H1 (cell line): ENCODE measurements around the gene VSX1. TPM values are rescaled to one million over a fixed set of nuclear protein-coding genes. Genes with fewer than 3 reads are reported as not detected.

Source experiments
- CTCF ChIA-PET: fragments of 300-600 bp; sonication (Branson Sonifier 250); formaldehyde crosslinking; loops from one replicate; lab custom pipeline; 2021; ENCODE audit not compliant: partially characterized antibody; lab: Charles Lee
- POLR2A ChIA-PET: fragments of 300-600 bp; sonication (Branson Sonifier 250); formaldehyde crosslinking; loops from one replicate; lab custom pipeline; 2021; ENCODE audit warnings: inconsistent platforms; ENCODE audit not compliant: partially characterized antibody; lab: Charles Lee
- DNase-seq, 2 experiments: peaks; one replicate each; pipeline versions ENCODE4 v3.0.0 to v3.0.0-alpha.2; 2010 to 2022; ENCODE audit warnings: low spot score in 2 of 2, low read depth in 1 of 2, mixed read lengths in 1 of 2
- FAIRE-seq: peaks from 2 replicates; lab custom pipeline; 2011; peaks lifted over from hg19 to GRCh38; lab: Jason Lieb, UNC
- H2AFZ ChIP-seq: 2 replicates; pipeline ENCODE4 v1.8.1; 2012; ENCODE audit warnings: low read length, inconsistent platforms
- H2AK5ac ChIP-seq: 2 replicates; pipeline ENCODE4 v1.6.1; 2013; ENCODE audit warnings: low read depth, low read length
- H2BK120ac ChIP-seq: replicated peaks from 2 replicates; pipeline ENCODE3; 2013; ENCODE audit warnings: low read depth, low read length, inconsistent platforms
- H2BK12ac ChIP-seq: 2 replicates; pipeline ENCODE4 v1.6.1; 2013; ENCODE audit warnings: low read depth, low read length
- H2BK15ac ChIP-seq: 2 replicates; pipeline ENCODE4 v1.6.1; 2013; ENCODE audit warnings: low read length
- H2BK20ac ChIP-seq: 2 replicates; pipeline ENCODE4 v1.6.1; 2013; ENCODE audit warnings: low read length
- H2BK5ac ChIP-seq: 2 replicates; pipeline ENCODE4 v1.6.1; 2013; ENCODE audit warnings: low read depth, low read length
- H3K14ac ChIP-seq: 2 replicates; pipeline ENCODE4 v1.6.1; 2013; ENCODE audit warnings: inconsistent platforms; ENCODE audit not compliant: insufficient read length
- H3K18ac ChIP-seq: 2 replicates; pipeline ENCODE4 v1.6.1; 2013; ENCODE audit warnings: low read length; ENCODE audit errors: extremely low read depth
- H3K23ac ChIP-seq: 2 replicates; pipeline ENCODE4 v1.6.1; 2013; ENCODE audit warnings: inconsistent platforms; ENCODE audit not compliant: insufficient read length
- H3K23me2 ChIP-seq: 2 replicates; pipeline ENCODE4 v1.6.1; 2013; ENCODE audit warnings: low read depth, low read length
- H3K27ac ChIP-seq: 2 replicates; pipeline ENCODE4 v1.6.1; 2011; ENCODE audit warnings: low read depth, low read length, inconsistent platforms
- H3K27me3 ChIP-seq, 4 experiments: replicated peaks in 1 of 4; 1 replicate in 1 of 4; 2 replicates in 3 of 4; pipeline versions ENCODE4 v1.6.1 to v1.8.1; 2011 to 2013; ENCODE audit warnings: low read length in 3 of 4, mild to moderate bottlenecking in 3 of 4, inconsistent platforms in 2 of 4, mixed read lengths in 2 of 4, moderate library complexity in 1 of 4; ENCODE audit not compliant: control insufficient read depth in 3 of 4, insufficient read depth in 3 of 4; ENCODE audit errors: extremely low read depth in 1 of 4
- H3K36me3 ChIP-seq, 4 experiments: 2 replicates each; pipeline versions ENCODE4 v1.6.1 to v1.8.1; 2011 to 2013; ENCODE audit warnings: mild to moderate bottlenecking in 4 of 4, low read length in 3 of 4, moderate library complexity in 2 of 4, control low read depth in 1 of 4, inconsistent platforms in 1 of 4; ENCODE audit not compliant: insufficient read depth in 4 of 4, control insufficient read depth in 2 of 4
- H3K4ac ChIP-seq: replicated peaks from 2 replicates; pipeline ENCODE3; 2013; ENCODE audit warnings: low read length, low read depth, mixed read lengths, inconsistent platforms; ENCODE audit not compliant: insufficient read length
- H3K4me1 ChIP-seq, 4 experiments: replicated peaks in 1 of 4; 1 replicate in 1 of 4; 2 replicates in 3 of 4; pipeline versions ENCODE4 v1.6.1 to v1.8.1; 2011 to 2013; ENCODE audit warnings: low read length in 3 of 4, inconsistent platforms in 2 of 4, mixed read lengths in 1 of 4; ENCODE audit not compliant: insufficient read depth in 4 of 4, control insufficient read depth in 3 of 4
- H3K4me2 ChIP-seq, 2 experiments: 2 replicates each; pipeline versions ENCODE4 v1.6.1 to v1.8.1; 2011 to 2013; ENCODE audit warnings: low read depth in 2 of 2, low read length in 2 of 2, control low read depth in 1 of 2, inconsistent platforms in 1 of 2, mild to moderate bottlenecking in 1 of 2; ENCODE audit not compliant: insufficient read depth in 1 of 2
- H3K4me3 ChIP-seq, 4 experiments: fragments of 200-600, 300-600 bp in 1 of 4; sonication (generic), shearing (Covaris generic), sonication (Bioruptor Twin) in 1 of 4; 2 replicates each; pipeline versions ENCODE4 v1.5.1 to v1.8.1; 2011 to 2016; ENCODE audit warnings: low read length in 4 of 4, low read depth in 3 of 4, control low read depth in 2 of 4, inconsistent platforms in 2 of 4, mild to moderate bottlenecking in 2 of 4, mixed read lengths in 1 of 4, moderate library complexity in 1 of 4; ENCODE audit not compliant: insufficient read depth in 2 of 4; ENCODE audit errors: extremely low read depth in 1 of 4
- H3K56ac ChIP-seq: replicated peaks from 2 replicates; pipeline ENCODE3; 2013; ENCODE audit warnings: low read depth, mild to moderate bottlenecking, mixed read lengths, low read length, inconsistent platforms; ENCODE audit not compliant: insufficient read length
- H3K79me1 ChIP-seq: 2 replicates; pipeline ENCODE4 v1.6.1; 2013; ENCODE audit warnings: low read depth, low read length, control low read depth
- H3K79me2 ChIP-seq, 2 experiments: 2 replicates each; pipeline versions ENCODE4 v1.6.1 to v1.8.1; 2012 to 2013; ENCODE audit warnings: low read length in 2 of 2, mild to moderate bottlenecking in 2 of 2, inconsistent platforms in 1 of 2; ENCODE audit not compliant: insufficient read depth in 2 of 2, control insufficient read depth in 1 of 2
- H3K9ac ChIP-seq, 4 experiments: replicated peaks in 1 of 4; 1 replicate in 1 of 4; 2 replicates in 3 of 4; pipeline versions ENCODE4 v1.6.1 to v1.8.1; 2011 to 2013; ENCODE audit warnings: low read depth in 3 of 4, low read length in 3 of 4, control low read depth in 2 of 4, mild to moderate bottlenecking in 2 of 4, moderate library complexity in 2 of 4, inconsistent platforms in 1 of 4; ENCODE audit errors: extremely low read depth in 1 of 4
- H3K9me3 ChIP-seq, 2 experiments: 2 replicates each; pipeline versions ENCODE4 v1.6.1 to v1.8.1; 2012 to 2013; ENCODE audit warnings: mild to moderate bottlenecking in 2 of 2, moderate library complexity in 2 of 2, control low read depth in 1 of 2, inconsistent platforms in 1 of 2, low read depth in 1 of 2, low read length in 1 of 2, mixed read lengths in 1 of 2; ENCODE audit not compliant: insufficient read depth in 2 of 2
- H4K20me1 ChIP-seq, 2 experiments: replicated peaks in 1 of 2; 2 replicates each; pipeline versions ENCODE3 to v1.8.1; 2011 to 2013; ENCODE audit warnings: inconsistent platforms in 2 of 2, low read length in 2 of 2, mild to moderate bottlenecking in 1 of 2; ENCODE audit not compliant: insufficient read depth in 2 of 2, control insufficient read depth in 1 of 2
- H4K5ac ChIP-seq: 2 replicates; pipeline ENCODE4 v1.6.1; 2013; ENCODE audit warnings: low read length, low read depth, mixed read lengths, inconsistent platforms; ENCODE audit not compliant: insufficient read length
- H4K8ac ChIP-seq: 2 replicates; pipeline ENCODE4 v1.8.0; 2013; ENCODE audit warnings: mild to moderate bottlenecking, moderate library complexity, low read length, inconsistent platforms; ENCODE audit not compliant: insufficient read depth; ENCODE audit errors: extremely low read depth
- H4K91ac ChIP-seq: replicated peaks from 2 replicates; pipeline ENCODE3; 2013; ENCODE audit warnings: low read length, mixed read lengths, inconsistent platforms; ENCODE audit not compliant: insufficient read length
- ATF2 ChIP-seq: IDR thresholded peaks from 2 replicates; pipeline ENCODE4 v1.6.1; 2012; ENCODE audit warnings: low read length, inconsistent platforms
- SP2 ChIP-seq: IDR thresholded peaks from 2 replicates; pipeline ENCODE4 v1.6.1; 2012; ENCODE audit warnings: mild to moderate bottlenecking, low read length, inconsistent platforms
- WGBS, 2 experiments: shearing (Covaris generic) in 1 of 2; methylation state at CpG; one replicate each; pipeline versions ENCODE4 v1.1.6 to v1.1.7; 2013 to 2015; ENCODE audit warnings: low lambda C conversion rate in 2 of 2, mixed read lengths in 2 of 2, inconsistent platforms in 1 of 2, low coverage in 1 of 2, missing lambda C conversion rate in 1 of 2; ENCODE audit not compliant: insufficient replicate concordance in 2 of 2, insufficient coverage in 1 of 2, insufficient read length in 1 of 2; ENCODE audit errors: extremely low coverage in 1 of 2, missing lambda C conversion rate in 1 of 2; 5-methylcytosine and 5-hydroxymethylcytosine counted together
- polyA plus RNA-seq, 7 experiments: library from polyadenylated mRNA; depleted of rRNA in 3 of 7; stranded (reverse) in 5 of 7; unstranded in 2 of 7; fragments of >200 nt in 5 of 7; fragments of 200-250 nt in 2 of 7; gene quantifications; 1 replicate in 5 of 7; 2 replicates in 1 of 7; 4 replicates in 1 of 7; pipeline versions ENCODE4 v1.2.1 to v1.2.3, GENCODE V29; 2011 to 2013; ENCODE audit warnings: missing spikeins in 2 of 7, mixed read lengths in 2 of 7
- total RNA-seq: library from RNA; stranded (reverse); fragmentation: NEBNext Ultra II Directional; extraction: Animal tissue kit (Norgen Biotek cat#: 25700); gene quantifications from 2 replicates; pipeline ENCODE4 v1.2.1, GENCODE V29; 2021

The VSX1 gene
- total and polyA plus RNA-seq, 2 of the 8 experiments (the other 6 are each of a cell fraction or from before 2014, with no cell fraction given), result 0.14 TPM; not detected in 1

- H3K27ac ChIP-seq, result no peak overlapping the region
- no peaks in the 10 kb centered on the region for H3K36me3 ChIP-seq
- no peak overlapping the region for H3K9ac ChIP-seq
- no peak overlapping the region for H2BK15ac ChIP-seq
- H4K20me1 ChIP-seq, result no peaks in the 10 kb centered on the region
- H4K91ac ChIP-seq, result no peak overlapping the region
- H4K8ac ChIP-seq, result no peak overlapping the region
- peaks cover 0 to 12% (median 4%) of the 10 kb centered on the region in 4 experiments; a peak in 5 of 7 replicates for H3K4me1 ChIP-seq
- no peak overlapping the region for H3K23ac ChIP-seq
- no peak overlapping the region for H3K4me3 ChIP-seq
- no peak overlapping the region for H3K4ac ChIP-seq
- H3K56ac ChIP-seq, result no peak overlapping the region
- CTCF ChIA-PET, result interaction anchor here (0.7 to 9.1 kb wide), 5 partner anchors 10 to 66 kb away, joined by 3 to 121 read pairs (median 8); no protein-coding TSS in a partner anchor
- no peaks in the 10 kb centered on the region for H3K79me1 ChIP-seq
- H3K14ac ChIP-seq, result no peak overlapping the region
- H2BK120ac ChIP-seq, result no peak overlapping the region
- H2AK5ac ChIP-seq, result no peak overlapping the region
- POLR2A ChIA-PET, result no interaction called here
- no peak overlapping the region for H4K5ac ChIP-seq
- no peaks in the 10 kb centered on the region for H3K79me2 ChIP-seq
- H3K23me2 ChIP-seq, result peaks cover 13% of the 10 kb centered on the region; the same call in 1 of the 2 replicates
- WGBS, 2 experiments, result 84% methylated on average over 7 of the region's 7 CpGs; no CpG with 5 or more reads in 1 of the 2 experiments
- H2AFZ ChIP-seq, result no peak overlapping the region
- no peak overlapping the region for H2BK5ac ChIP-seq
- H3K27me3 ChIP-seq, result peaks cover 21 to 63% (median 51%) of the 10 kb centered on the region in 4 experiments
- DNase-seq, result no peak
- H2BK20ac ChIP-seq, result no peak overlapping the region
- no peaks in the 10 kb centered on the region; a peak in 1 of 4 replicates for H3K9me3 ChIP-seq
- FAIRE-seq, result no peak
- H2BK12ac ChIP-seq, result no peak overlapping the region
- TF ChIP-seq ATF2 (no peak), SP2 (no peak)
- H3K4me2 ChIP-seq, result no peak overlapping the region
- no peak overlapping the region for H3K18ac ChIP-seq
Observed at GRCh38 chr20:25061103-25061799, 20.7 kb downstream of the VSX1 start.
